NCI-H1105 (cell line): ENCODE results near the gene ZC3HAV1.
"Not testable (repeated sequence)": the region's sequence is repeated elsewhere in the genome, so short reads cannot be mapped to it uniquely, and the experiment has no call there.

Experiments
- DNase-seq: peaks from one replicate; lab custom pipeline; 2025; lab: John Stamatoyannopoulos, UW

Gene ZC3HAV1

GRCh38 chr7:139112316-139112715, 2.8 kb upstream of the ZC3HAV1 start:
- no peak for DNase-seq

GRCh38 chr7:139111811-139112301, 2.3 kb upstream of the ZC3HAV1 start:
- no peak for DNase-seq

GRCh38 chr7:139111147-139111546, 1.6 kb upstream of the ZC3HAV1 start:
- no peak for DNase-seq

- no peak for DNase-seq
Measured at GRCh38 chr7:139109983-139110411, 477 bp upstream of the ZC3HAV1 start.

GRCh38 chr7:139108266-139109187, 993 bp downstream of the ZC3HAV1 start:
- DNase-seq = peak; percentile 14

- DNase-seq = no peak
Measured at GRCh38 chr7:139106959-139107358, 2.6 kb downstream of the ZC3HAV1 start.

GRCh38 chr7:139106227-139106626, 3.3 kb downstream of the ZC3HAV1 start:
- DNase-seq = not testable (repeated sequence)

- no peak for DNase-seq
Measured at GRCh38 chr7:139105484-139105883, 4.0 kb downstream of the ZC3HAV1 start.

GRCh38 chr7:139104091-139104450, 5.4 kb downstream of the ZC3HAV1 start:
- DNase-seq = no peak

GRCh38 chr7:139103057-139103815, 6.3 kb downstream of the ZC3HAV1 start:
- no peak for DNase-seq

- not testable (repeated sequence) for DNase-seq
Measured at GRCh38 chr7:139101637-139102158, 7.8 kb downstream of the ZC3HAV1 start.

- DNase-seq = no peak
Measured at GRCh38 chr7:139099172-139099947, 10.2 kb downstream of the ZC3HAV1 start.

- no peak for DNase-seq
Measured at GRCh38 chr7:139095194-139095659, 14.3 kb downstream of the ZC3HAV1 start.

GRCh38 chr7:139094596-139094995, 14.9 kb downstream of the ZC3HAV1 start:
- no peak for DNase-seq

GRCh38 chr7:139094030-139094429, 15.5 kb downstream of the ZC3HAV1 start:
- no peak for DNase-seq

- DNase-seq = not testable (repeated sequence)
Measured at GRCh38 chr7:139093512-139093911, 16.0 kb downstream of the ZC3HAV1 start.

GRCh38 chr7:139092090-139092796, 17.3 kb downstream of the ZC3HAV1 start:
- no peak for DNase-seq

- DNase-seq = no peak
Measured at GRCh38 chr7:139091677-139091996, 17.9 kb downstream of the ZC3HAV1 start.

- DNase-seq = no peak
Measured at GRCh38 chr7:139089118-139089517, 20.4 kb downstream of the ZC3HAV1 start.

- DNase-seq = no peak
Measured at GRCh38 chr7:139088268-139088667, 21.3 kb downstream of the ZC3HAV1 start.

GRCh38 chr7:139087212-139087611, 22.3 kb downstream of the ZC3HAV1 start:
- DNase-seq = no peak
